RCC 7860 (cell line): Measurements from ENCODE around the gene ZNF385C.

Experiments
- DNase-seq: peaks from one replicate; pipeline ENCODE4 v3.0.0-alpha.2; 2015; ENCODE audit warnings: low spot score
- FAIRE-seq: peaks from 2 replicates; lab custom pipeline; 2012; peaks lifted over from hg19 to GRCh38; lab: Jason Lieb, UNC

Gene ZNF385C

GRCh38 chr17:42052346-42052877, 45.9 kb downstream of the ZNF385C start:
- no peak for FAIRE-seq
- no peak for DNase-seq

GRCh38 chr17:42051645-42052044, 46.6 kb downstream of the ZNF385C start:
- DNase-seq (no peak), FAIRE-seq (no peak)

GRCh38 chr17:42051013-42051400, 47.3 kb downstream of the ZNF385C start:
- DNase-seq: no peak
- FAIRE-seq: no peak

GRCh38 chr17:42050393-42051012, 47.8 kb downstream of the ZNF385C start, which contains the start of gene C17orf113:
C17orf113 (minus strand) TSS chr17:42050601; CDS start chr17:42043376, 7,225 bp downstream.
- FAIRE-seq (no peak), DNase-seq (no peak)

GRCh38 chr17:42049834-42050392, 48.4 kb downstream of the ZNF385C start:
- FAIRE-seq (no peak), DNase-seq (no peak)

GRCh38 chr17:42047343-42047742, 50.9 kb downstream of the ZNF385C start:
- no peak for FAIRE-seq

GRCh38 chr17:42045719-42046118, 52.6 kb downstream of the ZNF385C start:
- FAIRE-seq (no peak), DNase-seq (no peak)

More at GRCh38 chr17:42047343-42047742, 50.9 kb downstream of the ZNF385C start:
- DNase-seq: no peak

- FAIRE-seq: no peak
- DNase-seq: no peak
Observed at GRCh38 chr17:42042598-42043319, 55.5 kb downstream of the ZNF385C start.

- FAIRE-seq (no peak), DNase-seq (no peak)
Observed at GRCh38 chr17:42041619-42042018, 56.7 kb downstream of the ZNF385C start.

- FAIRE-seq: no peak
- DNase-seq: no peak
Observed at GRCh38 chr17:42040818-42041217, 57.5 kb downstream of the ZNF385C start.

GRCh38 chr17:42039794-42040763, 58.2 kb downstream of the ZNF385C start:
- no peak for DNase-seq
- FAIRE-seq: no peak

GRCh38 chr17:42038221-42038973, 59.9 kb downstream of the ZNF385C start:
- no peak for FAIRE-seq
- no peak for DNase-seq

- DNase-seq (no peak), FAIRE-seq (no peak)
Observed at GRCh38 chr17:42034059-42034458, 64.2 kb downstream of the ZNF385C start.

GRCh38 chr17:42031584-42031983, 66.7 kb downstream of the ZNF385C start:
- FAIRE-seq: no peak
- no peak for DNase-seq

- FAIRE-seq (no peak), DNase-seq (no peak)
Observed at GRCh38 chr17:42028791-42029127, 69.5 kb downstream of the ZNF385C start.

GRCh38 chr17:42027961-42028790, 70.1 kb downstream of the ZNF385C start:
- FAIRE-seq: no peak

GRCh38 chr17:42027590-42027889, 70.7 kb downstream of the ZNF385C start:
- no peak for DNase-seq
- FAIRE-seq: no peak

More at GRCh38 chr17:42027961-42028790, 70.1 kb downstream of the ZNF385C start:
- no peak for DNase-seq

GRCh38 chr17:42026857-42027589, 71.2 kb downstream of the ZNF385C start:
- FAIRE-seq (no peak), DNase-seq (no peak)

GRCh38 chr17:42025936-42026335, 72.3 kb downstream of the ZNF385C start:
- DNase-seq (no peak), FAIRE-seq (no peak)
